ENCODE results near the gene TGFBR3. TPM values are rescaled to one million over a fixed set of nuclear protein-coding genes. Genes with fewer than 3 reads are reported as not detected.

The TGFBR3 gene
- total RNA-seq (2012; rRNA removed), result 40.1 and 71.9 TPM in 2 replicates

DNA sequence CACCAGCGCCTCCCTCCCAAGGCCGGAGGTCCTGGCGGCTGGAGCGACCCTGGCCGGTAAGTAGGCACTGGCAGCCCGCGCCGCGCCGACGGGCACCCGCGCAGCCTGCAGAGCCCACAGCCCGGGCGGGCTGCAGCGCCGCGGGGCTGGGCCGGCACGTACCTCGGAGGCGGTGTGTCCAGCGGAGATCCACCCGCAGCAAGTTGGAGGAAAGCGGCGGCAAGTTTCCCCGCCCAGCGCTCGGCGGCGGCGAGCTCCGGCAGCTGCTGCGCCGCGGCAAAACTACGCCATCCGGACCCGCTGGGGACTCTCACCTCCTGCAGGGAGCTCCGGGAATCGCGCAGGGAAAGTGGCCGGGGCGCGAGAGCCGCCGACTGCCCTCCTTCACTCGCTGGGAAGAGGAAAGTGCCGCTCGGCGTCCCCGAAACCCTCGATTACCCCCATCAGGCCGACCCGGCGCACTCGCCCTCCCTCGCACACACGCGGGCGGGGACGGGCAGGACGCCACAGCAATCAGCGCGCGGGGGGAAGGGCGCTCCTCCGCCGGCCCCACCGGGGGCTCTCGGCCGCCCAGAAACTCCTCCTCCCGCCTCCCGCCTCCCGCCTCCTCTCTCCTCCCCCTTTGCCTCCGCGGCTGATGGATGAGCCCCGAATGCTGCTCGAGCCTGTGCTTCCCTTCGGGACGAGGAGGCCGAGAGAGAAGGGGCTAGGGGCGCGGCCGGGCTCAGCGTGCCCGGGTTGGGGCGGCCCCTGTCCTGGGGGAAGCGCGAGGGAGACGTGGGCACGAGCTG, at the start of gene TGFBR3:
Gene TGFBR3 (minus strand): TSS at position 436 of the 791 bp plus-strand sequence. CDS start 24,620 bp downstream, outside the sequence.
- Histone ChIP-seq H3K9ac (ENCODE audit: low read depth, low read length) (peak within 1 kb of the TSS; percentile 88), H3K4me3 (ENCODE audit: low read length) (peak within 1 kb of the TSS; percentile 89), H3K9me3 (replicated peaks; ENCODE audit: low read length) (no peaks in the 10 kb centered on the region), H3K4me2 (ENCODE audit: low read length) (peak within 1 kb of the TSS; percentile 99), H3K4me1 (ENCODE audit: control insufficient read depth, insufficient read depth, low read length) (peaks cover 28% of the 10 kb centered on the region), H3K36me3 (ENCODE audit: insufficient read depth, low read length) (no peaks in the 10 kb centered on the region), H3K27me3 (ENCODE audit: control insufficient read depth, insufficient read depth, low read length) (no peaks in the 10 kb centered on the region)

DNA sequence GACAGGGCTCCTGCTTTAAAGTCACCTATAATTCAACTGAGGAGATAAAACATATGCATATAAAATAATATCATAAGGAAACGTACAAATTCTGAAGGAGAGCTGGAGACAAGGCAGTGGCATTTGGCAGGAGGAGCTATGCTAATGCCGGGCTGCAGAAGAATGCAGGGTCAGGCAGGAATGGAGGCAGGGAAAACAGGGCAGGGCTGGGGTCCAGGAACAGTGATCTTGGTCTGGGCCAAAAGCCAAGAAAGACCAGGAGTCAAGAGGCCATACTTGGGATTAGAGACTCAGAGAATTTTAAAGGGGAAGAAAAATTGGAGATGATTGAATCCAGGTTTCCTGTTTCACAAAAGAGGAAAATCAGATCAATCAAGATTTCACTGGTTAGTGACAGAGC, 43.3 kb upstream of the TGFBR3 start:
- no peaks in the 10 kb centered on the region for H3K36me3 ChIP-seq (ENCODE audit: insufficient read depth, low read length)
- no peaks in the 10 kb centered on the region for H3K27me3 ChIP-seq (ENCODE audit: control insufficient read depth, insufficient read depth, low read length)
- no peak overlapping the region for H3K9ac ChIP-seq (ENCODE audit: low read depth, low read length)
- H3K4me2 ChIP-seq (ENCODE audit: low read length), result no peak overlapping the region
- no peak overlapping the region for H3K4me3 ChIP-seq (ENCODE audit: low read length)
- H3K9me3 ChIP-seq (replicated peaks; ENCODE audit: low read length), result no peaks in the 10 kb centered on the region
- peaks cover 4% of the 10 kb centered on the region for H3K4me1 ChIP-seq (ENCODE audit: control insufficient read depth, insufficient read depth, low read length)

DNA sequence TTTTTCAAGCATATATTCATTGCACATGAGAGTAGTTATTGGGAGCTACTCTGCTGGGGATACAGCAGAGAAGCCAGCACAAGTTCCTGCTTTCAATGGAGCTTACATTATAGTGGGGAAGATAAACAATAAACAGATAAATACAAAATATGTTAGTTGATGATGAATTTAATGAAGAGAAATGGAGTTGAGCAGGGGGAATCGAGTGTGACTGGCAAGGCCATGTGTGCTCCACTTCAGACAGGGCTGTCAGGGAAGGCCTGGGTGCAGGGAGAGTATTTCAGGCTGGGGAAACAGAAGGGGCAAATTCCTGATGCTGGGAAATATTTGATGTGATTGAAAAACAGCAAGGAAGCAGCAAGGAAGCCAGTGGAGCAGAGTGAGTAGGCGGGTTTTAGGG, 42.1 kb upstream of the TGFBR3 start:
- H3K4me3 ChIP-seq (ENCODE audit: low read length), result no peak overlapping the region
- no peaks in the 10 kb centered on the region for H3K27me3 ChIP-seq (ENCODE audit: control insufficient read depth, insufficient read depth, low read length)
- peaks cover 9% of the 10 kb centered on the region for H3K4me1 ChIP-seq (ENCODE audit: control insufficient read depth, insufficient read depth, low read length)
- H3K4me2 ChIP-seq (ENCODE audit: low read length), result no peak overlapping the region
- no peaks in the 10 kb centered on the region for H3K36me3 ChIP-seq (ENCODE audit: insufficient read depth, low read length)
- no peak overlapping the region for H3K9ac ChIP-seq (ENCODE audit: low read depth, low read length)
- H3K9me3 ChIP-seq (replicated peaks; ENCODE audit: low read length), result no peaks in the 10 kb centered on the region

DNA sequence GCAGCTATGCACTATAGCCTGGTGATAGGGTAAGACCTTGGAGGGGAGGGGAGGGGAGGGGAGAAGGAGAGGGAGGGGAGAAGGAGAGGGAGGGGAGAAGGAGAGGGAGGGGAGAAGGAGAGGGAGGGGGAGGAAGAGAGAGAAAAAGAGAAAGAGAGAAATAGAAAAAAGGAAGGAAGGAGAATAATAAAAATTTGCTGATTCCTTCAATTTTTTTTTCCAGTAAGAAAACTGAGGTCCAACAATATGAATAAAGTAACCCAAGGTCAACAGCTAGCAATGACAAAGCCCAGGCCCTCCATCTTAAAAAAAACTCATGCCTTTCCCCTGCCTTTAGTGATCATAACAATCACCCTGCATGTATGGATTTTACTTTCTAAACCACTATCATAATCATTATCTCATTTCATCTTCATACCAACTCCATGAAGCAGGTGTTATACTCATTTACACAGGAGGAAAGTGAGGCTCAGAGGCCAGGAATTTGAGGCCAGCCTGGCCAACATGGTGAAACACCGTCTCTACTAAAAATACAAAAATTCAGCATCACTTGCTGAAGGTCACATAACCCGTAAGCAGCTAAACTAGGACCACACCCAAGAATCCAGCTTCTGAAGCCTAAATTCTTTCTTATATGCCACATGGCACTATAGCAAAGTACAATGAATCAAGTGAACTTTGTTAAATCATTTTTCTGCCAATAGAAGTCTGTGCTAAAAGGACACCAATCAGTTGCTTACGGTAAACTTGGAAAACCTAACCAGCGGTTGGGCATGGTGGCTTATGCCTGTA, 39.9 kb upstream of the TGFBR3 start:
- H3K27me3 ChIP-seq (ENCODE audit: control insufficient read depth, insufficient read depth, low read length), result no peaks in the 10 kb centered on the region
- no peaks in the 10 kb centered on the region for H3K9me3 ChIP-seq (replicated peaks; ENCODE audit: low read length)
- no peak overlapping the region for H3K9ac ChIP-seq (ENCODE audit: low read depth, low read length)
- H3K4me2 ChIP-seq (ENCODE audit: low read length), result no peak overlapping the region
- H3K36me3 ChIP-seq (ENCODE audit: insufficient read depth, low read length), result no peaks in the 10 kb centered on the region
- H3K4me3 ChIP-seq (ENCODE audit: low read length), result no peak overlapping the region
- H3K4me1 ChIP-seq (ENCODE audit: control insufficient read depth, insufficient read depth, low read length), result peaks cover 9% of the 10 kb centered on the region

DNA sequence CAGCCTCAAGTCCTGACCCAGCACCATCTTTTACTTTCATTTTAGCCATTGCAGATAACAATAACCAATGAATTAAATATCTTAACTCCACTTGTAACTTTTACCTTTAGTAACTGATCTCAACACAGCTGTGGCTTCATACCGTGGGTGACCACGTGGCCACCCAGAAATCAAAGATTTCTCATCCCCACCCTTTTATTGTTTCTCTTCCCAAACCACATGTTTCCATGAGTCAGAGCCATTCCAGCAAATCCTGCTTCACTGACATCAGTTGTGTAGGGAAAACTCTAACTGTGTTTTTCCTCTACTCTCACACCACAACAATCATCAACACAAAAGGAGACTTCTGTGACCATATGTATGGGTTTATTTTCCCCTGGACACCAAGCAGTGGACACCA, 38.2 kb upstream of the TGFBR3 start:
- Histone ChIP-seq H3K4me3 (ENCODE audit: low read length) (no peak overlapping the region), H3K9ac (ENCODE audit: low read depth, low read length) (no peak overlapping the region), H3K9me3 (replicated peaks; ENCODE audit: low read length) (no peaks in the 10 kb centered on the region), H3K4me2 (ENCODE audit: low read length) (no peak overlapping the region), H3K4me1 (ENCODE audit: control insufficient read depth, insufficient read depth, low read length) (peaks cover 9% of the 10 kb centered on the region), H3K36me3 (ENCODE audit: insufficient read depth, low read length) (no peaks in the 10 kb centered on the region), H3K27me3 (ENCODE audit: control insufficient read depth, insufficient read depth, low read length) (no peaks in the 10 kb centered on the region)

- Histone ChIP-seq H3K9me3 (replicated peaks; ENCODE audit: low read length) (no peaks in the 10 kb centered on the region), H3K4me1 (ENCODE audit: control insufficient read depth, insufficient read depth, low read length) (peaks cover 9% of the 10 kb centered on the region), H3K36me3 (ENCODE audit: insufficient read depth, low read length) (no peaks in the 10 kb centered on the region), H3K9ac (ENCODE audit: low read depth, low read length) (no peak overlapping the region), H3K27me3 (ENCODE audit: control insufficient read depth, insufficient read depth, low read length) (no peaks in the 10 kb centered on the region), H3K4me2 (ENCODE audit: low read length) (no peak overlapping the region), H3K4me3 (ENCODE audit: low read length) (no peak overlapping the region)
Observed at GRCh38 chr1:91919962-91920361, 34.0 kb upstream of the TGFBR3 start.

- no peak overlapping the region for H3K9ac ChIP-seq (ENCODE audit: low read depth, low read length)
- peaks cover 5% of the 10 kb centered on the region for H3K4me1 ChIP-seq (ENCODE audit: control insufficient read depth, insufficient read depth, low read length)
- no peak overlapping the region for H3K4me2 ChIP-seq (ENCODE audit: low read length)
- no peak overlapping the region for H3K4me3 ChIP-seq (ENCODE audit: low read length)
- no peaks in the 10 kb centered on the region for H3K36me3 ChIP-seq (ENCODE audit: insufficient read depth, low read length)
- H3K27me3 ChIP-seq (ENCODE audit: control insufficient read depth, insufficient read depth, low read length), result no peaks in the 10 kb centered on the region
- no peaks in the 10 kb centered on the region for H3K9me3 ChIP-seq (replicated peaks; ENCODE audit: low read length)
Observed at GRCh38 chr1:91916811-91917460, 31.0 kb upstream of the TGFBR3 start.

- no peak overlapping the region for H3K4me3 ChIP-seq (ENCODE audit: low read length)
- no peak overlapping the region for H3K4me2 ChIP-seq (ENCODE audit: low read length)
- H3K9ac ChIP-seq (ENCODE audit: low read depth, low read length), result no peak overlapping the region
- no peaks in the 10 kb centered on the region for H3K27me3 ChIP-seq (ENCODE audit: control insufficient read depth, insufficient read depth, low read length)
- no peaks in the 10 kb centered on the region for H3K9me3 ChIP-seq (replicated peaks; ENCODE audit: low read length)
- H3K36me3 ChIP-seq (ENCODE audit: insufficient read depth, low read length), result no peaks in the 10 kb centered on the region
- peaks cover 5% of the 10 kb centered on the region for H3K4me1 ChIP-seq (ENCODE audit: control insufficient read depth, insufficient read depth, low read length)
Observed at GRCh38 chr1:91916046-91916445, 30.1 kb upstream of the TGFBR3 start.

GRCh38 chr1:91913018-91913417, 27.1 kb upstream of the TGFBR3 start:
- Histone ChIP-seq H3K9ac (ENCODE audit: low read depth, low read length) (no peak overlapping the region), H3K9me3 (replicated peaks; ENCODE audit: low read length) (no peaks in the 10 kb centered on the region), H3K4me2 (ENCODE audit: low read length) (no peak overlapping the region), H3K36me3 (ENCODE audit: insufficient read depth, low read length) (no peaks in the 10 kb centered on the region), H3K4me1 (ENCODE audit: control insufficient read depth, insufficient read depth, low read length) (peaks cover 5% of the 10 kb centered on the region), H3K27me3 (ENCODE audit: control insufficient read depth, insufficient read depth, low read length) (no peaks in the 10 kb centered on the region), H3K4me3 (ENCODE audit: low read length) (no peak overlapping the region)

- H3K9me3 ChIP-seq (replicated peaks; ENCODE audit: low read length), result no peaks in the 10 kb centered on the region
- peaks cover 5% of the 10 kb centered on the region for H3K4me1 ChIP-seq (ENCODE audit: control insufficient read depth, insufficient read depth, low read length)
- no peaks in the 10 kb centered on the region for H3K36me3 ChIP-seq (ENCODE audit: insufficient read depth, low read length)
- no peaks in the 10 kb centered on the region for H3K27me3 ChIP-seq (ENCODE audit: control insufficient read depth, insufficient read depth, low read length)
- no peak overlapping the region for H3K9ac ChIP-seq (ENCODE audit: low read depth, low read length)
- H3K4me3 ChIP-seq (ENCODE audit: low read length), result no peak overlapping the region
- peak overlapping the region; percentile 3 for H3K4me2 ChIP-seq (ENCODE audit: low read length)
Observed at GRCh38 chr1:91912266-91912665, 26.3 kb upstream of the TGFBR3 start.

DNA sequence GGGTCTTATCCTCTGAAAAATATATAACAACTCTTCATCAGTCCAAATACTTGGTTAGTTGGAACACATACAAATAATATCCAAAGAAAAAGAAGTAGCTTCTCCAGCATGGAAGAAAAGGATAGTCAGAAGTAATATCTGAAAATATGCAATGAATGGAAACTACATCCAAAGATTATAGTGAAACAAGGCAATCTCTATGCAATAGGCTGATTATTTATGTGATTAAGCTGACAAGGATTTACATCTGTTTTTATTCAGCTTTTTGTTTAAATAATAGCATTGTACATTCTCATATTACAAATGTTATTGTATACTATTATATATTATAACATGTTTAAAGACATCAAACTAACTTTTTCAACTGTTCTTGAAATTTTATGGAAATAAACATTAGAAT, 15.3 kb upstream of the TGFBR3 start:
- H3K4me3 ChIP-seq (ENCODE audit: low read length), result no peak overlapping the region
- H3K27me3 ChIP-seq (ENCODE audit: control insufficient read depth, insufficient read depth, low read length), result no peaks in the 10 kb centered on the region
- peaks cover 31% of the 10 kb centered on the region for H3K4me1 ChIP-seq (ENCODE audit: control insufficient read depth, insufficient read depth, low read length)
- H3K4me2 ChIP-seq (ENCODE audit: low read length), result no peak overlapping the region
- H3K36me3 ChIP-seq (ENCODE audit: insufficient read depth, low read length), result no peaks in the 10 kb centered on the region
- no peaks in the 10 kb centered on the region for H3K9me3 ChIP-seq (replicated peaks; ENCODE audit: low read length)
- no peak overlapping the region for H3K9ac ChIP-seq (ENCODE audit: low read depth, low read length)
